PFSK-1 (cell line): ENCODE data around the gene ZFAND6.

Experiments
- POLR2AphosphoS5 ChIP-seq: IDR thresholded peaks from 2 replicates; pipeline ENCODE4 v1.6.1; 2012; ENCODE audit warnings: low read depth, mild to moderate bottlenecking, control low read depth, low read length, moderate library complexity
- REST ChIP-seq, 2 experiments: IDR thresholded peaks; 2 replicates each; pipeline versions ENCODE4 v1.6.1 to v1.8.0; 2011 to 2012; ENCODE audit warnings: low read depth in 2 of 2, low read length in 2 of 2, control low read depth in 1 of 2, inconsistent platforms in 1 of 2, mild to moderate bottlenecking in 1 of 2, moderate library complexity in 1 of 2; ENCODE audit not compliant: insufficient read depth in 1 of 2

GRCh38 chr15:80115021-80115420 lies 55.5 kb downstream of the ZFAND6 start:
- TF ChIP-seq POLR2AphosphoS5 (no peak), REST (IDR thresholded peaks at IDR 0.05; ENCODE audit: insufficient read depth in 1 of 2, low read depth in 2 of 2, low read length in 2 of 2) (no peak)
